Measurements from ENCODE around the gene BHLHA15. TPM values are rescaled to one million over a fixed set of nuclear protein-coding genes. Genes with fewer than 3 reads are reported as not detected.

The BHLHA15 gene
- total and polyA plus RNA-seq, 2 of the 13 experiments (the other 11 are each of a cell fraction or from before 2014, with no cell fraction given): 1.9 to 6.1 TPM

DNA sequence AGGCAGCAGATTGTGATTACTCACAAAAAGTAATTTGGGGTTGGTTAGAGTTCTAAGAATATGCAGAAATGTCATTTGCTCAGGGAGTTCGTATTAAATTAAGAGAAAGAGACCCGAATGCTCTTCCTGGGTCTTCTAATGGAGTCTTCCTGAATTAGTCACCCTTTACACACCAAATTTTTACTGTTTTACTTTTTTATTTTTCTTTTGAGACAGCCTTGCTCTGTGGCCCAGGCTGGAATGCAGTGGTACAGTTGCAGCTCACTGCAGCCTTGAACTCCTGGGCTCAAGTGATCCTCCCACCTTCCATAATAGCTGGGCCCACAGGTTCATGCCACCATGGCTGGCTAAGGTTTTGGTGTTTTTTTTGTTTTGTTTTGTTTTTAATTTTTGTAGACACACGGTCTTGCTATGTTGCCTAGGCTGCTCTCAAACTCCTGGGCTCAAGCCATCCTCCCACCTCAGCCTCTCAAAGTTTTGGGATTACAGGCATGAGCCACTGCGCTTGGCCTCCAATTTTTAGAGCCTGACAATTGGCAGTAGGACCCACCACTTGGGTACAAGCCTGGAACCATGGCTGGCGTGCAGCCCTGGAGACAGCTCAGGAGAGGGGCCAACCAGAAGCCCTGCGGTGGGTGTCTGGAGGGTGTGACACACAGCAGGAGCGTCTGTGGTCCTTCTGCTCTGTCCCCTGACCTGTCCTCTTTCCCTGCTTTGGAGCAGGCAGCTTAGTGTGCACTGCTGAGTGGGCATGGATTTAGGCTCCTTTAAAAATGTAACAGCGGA, 16.4 kb upstream of the BHLHA15 start (continued):
- TF ChIP-seq, protein P1, sequence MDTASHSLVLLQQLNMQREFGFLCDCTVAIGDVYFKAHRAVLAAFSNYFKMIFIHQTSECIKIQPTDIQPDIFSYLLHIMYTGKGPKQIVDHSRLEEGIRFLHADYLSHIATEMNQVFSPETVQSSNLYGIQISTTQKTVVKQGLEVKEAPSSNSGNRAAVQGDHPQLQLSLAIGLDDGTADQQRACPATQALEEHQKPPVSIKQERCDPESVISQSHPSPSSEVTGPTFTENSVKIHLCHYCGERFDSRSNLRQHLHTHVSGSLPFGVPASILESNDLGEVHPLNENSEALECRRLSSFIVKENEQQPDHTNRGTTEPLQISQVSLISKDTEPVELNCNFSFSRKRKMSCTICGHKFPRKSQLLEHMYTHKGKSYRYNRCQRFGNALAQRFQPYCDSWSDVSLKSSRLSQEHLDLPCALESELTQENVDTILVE (CRISPR knock-in tag; IDR thresholded peaks at IDR 0.05): no peak
- TF ChIP-seq ZNF232 (CRISPR knock-in tag; IDR thresholded peaks at IDR 0.05; ENCODE audit: borderline replicate concordance) (no peak), AGO1 (IDR thresholded peaks at IDR 0.05; ENCODE audit: low read depth, low read length, poor library complexity, severe bottlenecking) (no peak)
- TF ChIP-seq, protein P2, sequence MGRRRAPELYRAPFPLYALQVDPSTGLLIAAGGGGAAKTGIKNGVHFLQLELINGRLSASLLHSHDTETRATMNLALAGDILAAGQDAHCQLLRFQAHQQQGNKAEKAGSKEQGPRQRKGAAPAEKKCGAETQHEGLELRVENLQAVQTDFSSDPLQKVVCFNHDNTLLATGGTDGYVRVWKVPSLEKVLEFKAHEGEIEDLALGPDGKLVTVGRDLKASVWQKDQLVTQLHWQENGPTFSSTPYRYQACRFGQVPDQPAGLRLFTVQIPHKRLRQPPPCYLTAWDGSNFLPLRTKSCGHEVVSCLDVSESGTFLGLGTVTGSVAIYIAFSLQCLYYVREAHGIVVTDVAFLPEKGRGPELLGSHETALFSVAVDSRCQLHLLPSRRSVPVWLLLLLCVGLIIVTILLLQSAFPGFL (CRISPR knock-in tag; IDR thresholded peaks at IDR 0.05): no peak
- TF ChIP-seq, protein P3, sequence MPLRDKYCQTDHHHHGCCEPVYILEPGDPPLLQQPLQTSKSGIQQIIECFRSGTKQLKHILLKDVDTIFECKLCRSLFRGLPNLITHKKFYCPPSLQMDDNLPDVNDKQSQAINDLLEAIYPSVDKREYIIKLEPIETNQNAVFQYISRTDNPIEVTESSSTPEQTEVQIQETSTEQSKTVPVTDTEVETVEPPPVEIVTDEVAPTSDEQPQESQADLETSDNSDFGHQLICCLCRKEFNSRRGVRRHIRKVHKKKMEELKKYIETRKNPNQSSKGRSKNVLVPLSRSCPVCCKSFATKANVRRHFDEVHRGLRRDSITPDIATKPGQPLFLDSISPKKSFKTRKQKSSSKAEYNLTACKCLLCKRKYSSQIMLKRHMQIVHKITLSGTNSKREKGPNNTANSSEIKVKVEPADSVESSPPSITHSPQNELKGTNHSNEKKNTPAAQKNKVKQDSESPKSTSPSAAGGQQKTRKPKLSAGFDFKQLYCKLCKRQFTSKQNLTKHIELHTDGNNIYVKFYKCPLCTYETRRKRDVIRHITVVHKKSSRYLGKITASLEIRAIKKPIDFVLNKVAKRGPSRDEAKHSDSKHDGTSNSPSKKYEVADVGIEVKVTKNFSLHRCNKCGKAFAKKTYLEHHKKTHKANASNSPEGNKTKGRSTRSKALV (CRISPR knock-in tag; IDR thresholded peaks at IDR 0.05): no peak

Measured in HepG2 (cell line).